Thyroid gland (tissue), 4 donors: ENCODE results near the gene NPAS4.
"Not testable (repeated sequence)": the region's sequence is repeated elsewhere in the genome, so short reads cannot be mapped to it uniquely, and the experiment has no call there.

ENCODE experiments used
- CTCF ChIP-seq, 6 experiments: fragments of 200-600 bp in 3 of 6; fragments of 450-650 bp in 3 of 6; sonication (generic) in 3 of 6; IDR thresholded peaks; one replicate each; pipeline ENCODE4 v1.5.1; 2016 to 2019; ENCODE audit warnings: antibody characterized with exemption in 6 of 6, mild to moderate bottlenecking in 2 of 6, inconsistent platforms in 1 of 6, moderate library complexity in 1 of 6
- POLR2A ChIP-seq, 2 donors: fragments of 450-650 bp; IDR thresholded peaks; one replicate each; pipeline ENCODE4 v1.6.1; 2017; ENCODE audit warnings: antibody characterized with exemption in 2 of 2, mild to moderate bottlenecking in 2 of 2, moderate library complexity in 1 of 2

DNA sequence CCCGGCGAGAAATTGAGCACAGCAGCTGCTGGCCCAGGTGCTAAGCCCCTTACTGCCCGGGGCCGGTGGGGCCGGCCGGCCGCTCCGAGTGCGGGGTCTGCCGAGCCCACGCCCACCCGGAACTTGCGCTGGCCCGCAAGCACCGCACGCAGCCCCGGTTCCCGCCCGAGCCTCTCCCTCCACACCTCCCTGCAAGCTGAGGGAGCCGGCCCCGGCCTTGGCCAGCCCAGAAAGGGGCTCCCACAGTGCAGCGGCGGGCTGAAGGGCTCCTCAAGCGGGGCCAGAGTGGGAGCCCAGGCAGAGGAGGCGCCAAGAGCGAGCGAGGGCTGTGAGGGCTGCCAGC is 20.1 kb downstream of the NPAS4 start:
- not testable (repeated sequence) for TF ChIP-seq CTCF, POLR2A (IDR thresholded peaks at IDR 0.05)
